Kidney capillary endothelial cell (primary cell): ENCODE results near the gene CHMP3.

ENCODE experiments used
- DNase-seq: peaks from one replicate; pipeline ENCODE4 v3.0.0-alpha.2; 2018; ENCODE audit warnings: low spot score

The CHMP3 gene

DNA sequence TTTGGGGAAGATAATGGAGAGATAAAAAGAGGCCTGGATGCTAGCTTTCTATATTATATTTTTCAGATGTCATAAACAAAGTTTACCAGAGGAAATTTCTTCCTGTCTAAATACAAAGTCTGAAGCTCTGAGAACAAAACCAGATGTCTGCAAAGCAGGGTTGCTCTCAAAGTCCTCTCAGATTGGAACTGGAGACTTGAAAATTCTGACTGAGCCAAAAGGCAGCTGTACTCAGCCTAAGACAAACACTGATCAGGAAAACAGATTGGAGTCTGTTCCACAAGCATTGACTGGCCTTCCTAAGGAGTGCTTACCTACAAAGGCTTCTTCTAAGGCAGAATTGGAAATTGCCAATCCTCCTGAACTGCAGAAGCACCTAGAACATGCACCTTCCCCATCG lies 96.9 kb downstream of the CHMP3 start:
- no peak for DNase-seq

DNA sequence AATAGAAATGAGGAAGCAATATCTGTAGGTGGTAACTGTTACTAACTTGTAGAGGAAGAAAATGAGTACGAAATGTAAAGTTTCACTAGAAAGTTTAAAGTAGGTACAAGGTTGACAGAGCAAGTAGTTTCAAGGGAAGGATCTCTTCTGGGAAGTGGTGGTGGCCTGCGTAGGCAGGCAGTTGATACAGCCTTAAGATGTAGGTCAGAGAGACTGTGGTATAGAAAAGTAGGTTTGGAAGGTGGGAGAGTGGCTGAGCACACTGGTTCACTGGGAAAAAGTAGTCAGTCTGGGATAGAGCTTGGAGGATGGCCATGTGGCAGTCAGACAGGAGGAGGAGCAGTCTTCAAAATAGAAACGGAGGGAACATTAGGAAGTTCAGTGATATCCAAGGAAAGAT lies 98.6 kb downstream of the CHMP3 start:
- no peak for DNase-seq

DNA sequence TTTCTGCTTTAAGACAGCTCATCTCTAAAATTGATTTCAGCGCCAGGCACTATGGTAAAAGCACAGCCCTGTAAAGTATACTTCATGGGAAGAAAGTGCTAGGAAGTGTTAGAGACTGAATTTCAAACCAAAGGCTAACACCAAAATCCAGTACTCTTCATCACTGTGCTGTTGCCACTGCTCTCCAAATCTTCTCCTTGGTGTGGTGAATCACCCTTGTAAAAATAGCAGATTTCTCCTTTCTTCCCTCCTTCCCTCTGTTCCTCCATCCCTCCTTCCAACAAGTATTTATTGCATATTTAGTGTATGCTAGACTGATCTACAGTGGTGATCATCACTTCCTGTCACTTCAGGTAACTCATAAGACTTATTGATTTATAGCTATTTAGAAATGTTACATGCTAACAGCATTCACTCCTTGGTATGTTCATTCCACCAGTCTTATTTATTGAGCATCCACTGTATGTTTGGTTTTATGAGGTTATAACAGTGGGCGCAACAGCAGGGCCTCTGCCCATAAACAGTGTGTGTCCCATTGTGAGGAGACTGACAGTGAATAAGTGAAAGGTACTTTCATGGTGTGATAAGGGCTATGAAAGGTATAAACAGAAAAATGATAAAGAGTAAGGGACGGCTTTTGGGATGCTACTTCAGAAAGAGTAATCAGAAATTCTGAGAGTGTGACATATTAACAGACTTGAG lies 102.0 kb downstream of the CHMP3 start:
- DNase-seq: no peak

DNA sequence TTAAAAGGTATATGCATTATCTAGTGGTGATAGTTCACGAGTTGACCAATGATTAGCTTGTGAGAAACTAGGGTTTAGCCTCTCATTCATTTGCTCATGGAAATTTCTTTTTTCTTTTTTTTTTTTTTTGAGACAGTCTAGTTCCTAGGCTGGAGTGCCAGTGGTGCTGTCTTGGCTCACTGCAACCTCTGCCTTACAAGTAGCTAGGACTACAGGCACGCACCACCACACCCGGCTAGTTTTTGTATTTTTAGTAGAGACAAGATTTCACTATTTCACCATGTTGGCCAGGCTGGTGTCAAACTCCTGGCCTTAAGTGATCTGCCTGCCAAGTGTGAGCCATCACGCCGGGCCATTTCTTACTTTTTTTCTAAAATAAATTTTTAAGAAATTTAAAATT lies 108.1 kb downstream of the CHMP3 start:
- DNase-seq: no peak

DNA sequence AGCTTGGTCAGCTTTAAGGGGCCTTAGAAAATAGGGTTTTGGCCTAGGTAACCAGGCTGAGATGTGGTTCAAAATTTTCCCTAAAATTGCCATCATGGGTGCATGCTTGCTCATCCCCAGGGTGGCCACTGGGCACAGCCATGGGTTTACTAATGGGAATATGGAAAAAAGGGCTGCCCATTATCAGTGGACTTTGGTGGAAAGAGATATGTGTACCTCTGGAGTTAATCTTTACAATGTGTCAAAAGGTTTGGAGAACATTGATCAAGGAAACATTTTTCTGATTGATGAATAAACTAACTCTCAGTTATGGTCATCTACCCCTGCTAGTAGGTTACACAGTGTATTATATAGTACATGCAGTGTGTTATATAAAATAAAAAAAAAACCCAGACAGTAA lies 109.0 kb downstream of the CHMP3 start:
- no peak for DNase-seq

DNA sequence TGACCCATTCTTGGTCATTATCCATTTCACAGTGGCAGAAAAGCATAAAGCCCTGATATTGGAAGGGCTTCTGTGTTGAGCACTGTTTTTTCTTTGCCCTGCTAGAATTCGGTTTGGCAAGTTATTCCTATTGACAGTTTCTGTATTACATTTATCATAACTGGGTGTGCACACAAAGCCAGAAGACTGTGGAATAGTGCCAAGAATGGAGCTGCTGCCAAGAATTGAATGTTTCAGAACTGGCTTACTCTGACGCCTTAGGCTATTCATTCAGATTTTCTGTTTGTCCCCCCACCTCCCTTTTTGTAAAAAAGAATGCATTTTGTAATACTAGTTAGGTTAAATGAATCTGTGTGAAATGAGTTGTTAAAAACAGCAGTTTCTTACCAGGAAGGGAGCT lies 109.4 kb downstream of the CHMP3 start:
- no peak for DNase-seq
